ENCODE results near the gene CHD1L. TPM values are rescaled to one million over a fixed set of nuclear protein-coding genes. Genes with fewer than 3 reads are reported as not detected.

The CHD1L gene
- total and polyA plus RNA-seq, 2 donors (not counting 3 experiments of a cell fraction or from before 2014, with no cell fraction given), result 12.3 to 33.8 TPM

GRCh38 chr1:147201786-147202185 is 40.7 kb upstream of the CHD1L start:
- FAIRE-seq (no peak), DNase-seq (ENCODE audit: low read depth, low spot score) (no peak)
- ChIA-PET POLR2A (no interaction called here), CTCF (interaction anchor here (1.1 kb wide), 1 partner anchor 72 kb away, joined by 3 read pairs; no protein-coding TSS in a partner anchor)
- Histone ChIP-seq H4K20me1 (replicated peaks; ENCODE audit: control insufficient read depth, extremely low read depth, insufficient read depth, low read length) (no peaks in the 10 kb centered on the region), H3K9me3 (replicated peaks; ENCODE audit: control insufficient read depth, insufficient read depth, low read length) (no peaks in the 10 kb centered on the region), H3K27ac (ENCODE audit: insufficient read depth, low read depth, low read length) (no peak overlapping the region), H3K79me2 (ENCODE audit: control insufficient read depth, insufficient read depth, low read length) (no peaks in the 10 kb centered on the region), H3K27me3 (ENCODE audit: control insufficient read depth in 2 of 2, insufficient read depth in 2 of 2, low read length in 2 of 2) (no peaks in the 10 kb centered on the region), H3K9ac (replicated peaks; ENCODE audit: extremely low read depth, insufficient read depth, low read length) (no peak overlapping the region), H3K4me3 (replicated peaks in 1 of 3; ENCODE audit: insufficient read depth in 1 of 3, low read depth in 1 of 3, low read length in 3 of 3) (no peak overlapping the region), H3K36me3 (ENCODE audit: control insufficient read depth in 2 of 2, extremely low read depth in 1 of 2, insufficient read depth in 2 of 2, low read length in 2 of 2) (no peaks in the 10 kb centered on the region), H3K4me2 (ENCODE audit: insufficient read depth, low read length) (no peak overlapping the region), H3K9me1 (replicated peaks; ENCODE audit: control insufficient read depth, extremely low read depth, insufficient read depth, low read length) (no peaks in the 10 kb centered on the region), H3K4me1 (ENCODE audit: control insufficient read depth, extremely low read depth, insufficient read depth, low read length) (no peaks in the 10 kb centered on the region), H2AFZ (ENCODE audit: low read depth, low read length) (no peak overlapping the region)
- dilution Hi-C loops (cut with MboI; ENCODE audit: extremely low pct_ligation_motif_present, low sequenced_read_pairs), result no loop called here
- intact Hi-C loops (cut with micrococcal nuclease), result no loop called here
- TF ChIP-seq MYC (IDR thresholded peaks at IDR 0.05; ENCODE audit: low read depth, low read length), result no peak
- TF ChIP-seq GATA2 (IDR thresholded peaks at IDR 0.05; ENCODE audit: insufficient read depth, insufficient read length, low read depth, low read length), result no peak
- no peak for TF ChIP-seq FOS (IDR thresholded peaks at IDR 0.05; ENCODE audit: borderline replicate concordance, insufficient read depth, low read length)
- no peak for TF ChIP-seq JUN (IDR thresholded peaks at IDR 0.05; ENCODE audit: borderline replicate concordance, insufficient read depth, insufficient read length, low read depth)
- TF ChIP-seq MAX (IDR thresholded peaks at IDR 0.05; ENCODE audit: insufficient read depth, insufficient read length), result no peak
- no peak for TF ChIP-seq POLR2AphosphoS5 (IDR thresholded peaks at IDR 0.05; ENCODE audit: insufficient read depth, low read depth, low read length)
- TF ChIP-seq POLR2A (IDR thresholded peaks at IDR 0.05; ENCODE audit: low read depth, low read length), result no peak
- TF ChIP-seq EZH2 (IDR thresholded peaks at IDR 0.05; ENCODE audit: borderline replicate concordance, low read depth, low read length, severe bottlenecking), result no peak
- no peak for TF ChIP-seq CTCF (IDR thresholded peaks at IDR 0.05; ENCODE audit: extremely low read depth in 1 of 2, insufficient read depth in 1 of 2, low read depth in 1 of 2, low read length in 2 of 2)
- BruUV-seq (replicated peaks), result no TSS peak

Measured in endothelial cell of umbilical vein (primary cell).